Stimulated activated CD8-positive, alpha-beta memory T cell treated with anti-CD3 and anti-CD28 coated beads, Interleukin-15, amount 100 ng/mL, for 48 hours (primary cell): ENCODE measurements around the gene AGBL4.

Experiments used
- DNase-seq, 2 donors: peaks; one replicate each; pipeline ENCODE4 v3.0.0-alpha.2; 2020; ENCODE audit warnings: low read depth in 2 of 2

Gene AGBL4

GRCh38 chr1:48654606-48655210 lies 1369.0 kb downstream of the AGBL4 start:
- DNase-seq = no peak

- no peak for DNase-seq
These were observed 1371.4 kb downstream of the AGBL4 start for GRCh38 chr1:48652334-48652733.

- no peak for DNase-seq
These were observed 1373.9 kb downstream of the AGBL4 start for GRCh38 chr1:48649880-48650279.

- DNase-seq = no peak
These were observed 1377.9 kb downstream of the AGBL4 start for GRCh38 chr1:48645883-48646282.

- no peak for DNase-seq
These were observed 1378.7 kb downstream of the AGBL4 start for GRCh38 chr1:48644905-48645605.

- DNase-seq = no peak
These were observed 1379.4 kb downstream of the AGBL4 start for GRCh38 chr1:48644190-48644900.

- DNase-seq = no peak
These were observed 1380.6 kb downstream of the AGBL4 start for GRCh38 chr1:48643193-48643592.

- DNase-seq = no peak
These were observed 1382.8 kb downstream of the AGBL4 start for GRCh38 chr1:48640836-48641492.

GRCh38 chr1:48629867-48630266 lies 1393.9 kb downstream of the AGBL4 start:
- no peak for DNase-seq

- no peak for DNase-seq
These were observed 1396.3 kb downstream of the AGBL4 start for GRCh38 chr1:48627486-48627885.

- DNase-seq = no peak
These were observed 1404.2 kb downstream of the AGBL4 start for GRCh38 chr1:48619539-48619938.

- DNase-seq = no peak
These were observed 1406.5 kb downstream of the AGBL4 start for GRCh38 chr1:48617252-48617651.

- no peak for DNase-seq
These were observed 1407.0 kb downstream of the AGBL4 start for GRCh38 chr1:48616710-48617109.

GRCh38 chr1:48611841-48612240 lies 1411.9 kb downstream of the AGBL4 start:
- no peak for DNase-seq

- no peak for DNase-seq
These were observed 1412.9 kb downstream of the AGBL4 start for GRCh38 chr1:48610628-48611542.

GRCh38 chr1:48608882-48609281 lies 1414.9 kb downstream of the AGBL4 start:
- no peak for DNase-seq

GRCh38 chr1:48603222-48603621 lies 1420.5 kb downstream of the AGBL4 start:
- DNase-seq = no peak

GRCh38 chr1:48602349-48602748 lies 1421.4 kb downstream of the AGBL4 start:
- DNase-seq = no peak

- DNase-seq = no peak
These were observed 1423.6 kb downstream of the AGBL4 start for GRCh38 chr1:48600182-48600581.

- DNase-seq = no peak
These were observed 1426.1 kb downstream of the AGBL4 start for GRCh38 chr1:48597663-48598062.

- no peak for DNase-seq
These were observed 1427.7 kb downstream of the AGBL4 start for GRCh38 chr1:48596046-48596445.
